ENCODE measurements around the gene MSLN.

- TF ChIP-seq, protein P1, sequence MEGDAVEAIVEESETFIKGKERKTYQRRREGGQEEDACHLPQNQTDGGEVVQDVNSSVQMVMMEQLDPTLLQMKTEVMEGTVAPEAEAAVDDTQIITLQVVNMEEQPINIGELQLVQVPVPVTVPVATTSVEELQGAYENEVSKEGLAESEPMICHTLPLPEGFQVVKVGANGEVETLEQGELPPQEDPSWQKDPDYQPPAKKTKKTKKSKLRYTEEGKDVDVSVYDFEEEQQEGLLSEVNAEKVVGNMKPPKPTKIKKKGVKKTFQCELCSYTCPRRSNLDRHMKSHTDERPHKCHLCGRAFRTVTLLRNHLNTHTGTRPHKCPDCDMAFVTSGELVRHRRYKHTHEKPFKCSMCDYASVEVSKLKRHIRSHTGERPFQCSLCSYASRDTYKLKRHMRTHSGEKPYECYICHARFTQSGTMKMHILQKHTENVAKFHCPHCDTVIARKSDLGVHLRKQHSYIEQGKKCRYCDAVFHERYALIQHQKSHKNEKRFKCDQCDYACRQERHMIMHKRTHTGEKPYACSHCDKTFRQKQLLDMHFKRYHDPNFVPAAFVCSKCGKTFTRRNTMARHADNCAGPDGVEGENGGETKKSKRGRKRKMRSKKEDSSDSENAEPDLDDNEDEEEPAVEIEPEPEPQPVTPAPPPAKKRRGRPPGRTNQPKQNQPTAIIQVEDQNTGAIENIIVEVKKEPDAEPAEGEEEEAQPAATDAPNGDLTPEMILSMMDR (IDR thresholded peaks at IDR 0.05), result no peak
- TF ChIP-seq POLR2A (IDR thresholded peaks at IDR 0.05), result no peak
Observed at GRCh38 chr16:799948-800833, 39.7 kb downstream of the MSLN start, which contains the start of gene GNG13.
